Endometrial microvascular endothelial cells (primary cell): ENCODE results near the gene ENTHD1. TPM values are rescaled to one million over a fixed set of nuclear protein-coding genes. Genes with fewer than 3 reads are reported as not detected.

Source experiments
- in situ Hi-C: cut with HindIII; loops from 2 replicates; pipeline ENCODE4 v1.10.0; 2017; ENCODE audit warnings: low sequenced_read_pairs, low pct_unique_long_range_greater_than_20kb; ENCODE audit errors: inconsistent ontology term
- total RNA-seq: library from RNA; depleted of rRNA; stranded (reverse); fragments of >200 nt; gene quantifications from one replicate; pipeline ENCODE4 v1.2.3, GENCODE V29; 2015; ENCODE audit errors: inconsistent ontology term

Gene ENTHD1
- total RNA-seq, 1 donor from 2014 or later = not detected

- in situ Hi-C loops = no loop called here
Measured at GRCh38 chr22:39710380-39711150, 183.0 kb downstream of the ENTHD1 start.

DNA sequence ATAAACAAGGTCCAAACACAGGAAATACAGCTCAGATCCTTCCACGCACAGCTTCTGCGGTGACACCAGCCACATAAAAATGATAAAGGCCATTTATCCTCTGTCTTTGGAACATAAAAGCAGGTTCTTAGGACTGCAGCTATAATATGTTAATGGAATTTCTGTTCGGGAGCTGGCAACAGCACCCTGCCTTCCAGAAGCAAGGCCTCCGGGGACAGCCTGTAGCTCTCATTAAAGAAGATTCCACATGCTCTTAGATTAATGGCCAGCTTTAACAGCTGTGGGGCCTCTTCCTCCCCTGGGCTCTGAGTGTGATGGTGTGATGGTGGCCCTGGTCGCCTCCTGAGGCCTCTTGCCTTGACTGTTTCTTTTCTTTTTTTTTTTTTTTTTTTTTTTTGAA, 185.7 kb downstream of the ENTHD1 start:
- in situ Hi-C loops = no loop called here

- in situ Hi-C loops = no loop called here
Measured at GRCh38 chr22:39707351-39707750, 186.2 kb downstream of the ENTHD1 start.

DNA sequence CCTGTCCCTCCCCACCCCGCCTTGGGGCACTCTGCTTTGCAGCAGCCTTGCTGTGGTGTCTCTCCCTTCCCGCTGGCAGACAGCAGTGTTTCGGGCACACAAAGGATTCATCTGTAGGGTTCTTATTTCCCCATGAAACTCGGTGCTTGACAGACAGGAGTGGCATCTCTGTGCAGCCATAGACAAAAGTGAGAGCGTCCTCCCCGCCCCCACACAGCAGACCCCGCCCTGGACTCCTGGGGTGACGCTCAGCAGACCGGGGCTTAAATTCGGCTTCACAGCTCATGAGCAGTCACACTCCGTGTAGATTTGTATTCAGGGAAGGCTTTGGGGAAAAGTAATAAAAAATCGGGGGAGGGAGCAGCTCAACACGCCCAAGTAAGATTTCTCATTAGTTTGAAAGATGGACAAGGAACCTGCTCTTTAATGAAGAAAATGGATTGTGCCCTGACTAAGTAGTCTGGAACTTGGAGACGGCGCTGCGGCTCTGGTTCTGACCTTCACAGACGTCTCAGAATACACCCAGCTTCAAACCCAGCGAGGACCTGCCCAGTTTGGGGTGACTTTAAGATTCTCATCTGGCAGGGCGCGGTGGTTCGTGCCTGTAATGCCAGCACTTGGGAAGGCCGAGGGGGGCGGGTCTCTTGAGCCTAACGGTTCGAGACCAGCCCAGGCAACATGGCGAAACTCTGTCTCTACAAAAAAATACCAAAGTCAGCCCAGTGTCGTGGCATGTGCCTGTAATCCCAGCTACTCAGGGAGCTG, 187.0 kb downstream of the ENTHD1 start:
- in situ Hi-C loops = no loop called here

DNA sequence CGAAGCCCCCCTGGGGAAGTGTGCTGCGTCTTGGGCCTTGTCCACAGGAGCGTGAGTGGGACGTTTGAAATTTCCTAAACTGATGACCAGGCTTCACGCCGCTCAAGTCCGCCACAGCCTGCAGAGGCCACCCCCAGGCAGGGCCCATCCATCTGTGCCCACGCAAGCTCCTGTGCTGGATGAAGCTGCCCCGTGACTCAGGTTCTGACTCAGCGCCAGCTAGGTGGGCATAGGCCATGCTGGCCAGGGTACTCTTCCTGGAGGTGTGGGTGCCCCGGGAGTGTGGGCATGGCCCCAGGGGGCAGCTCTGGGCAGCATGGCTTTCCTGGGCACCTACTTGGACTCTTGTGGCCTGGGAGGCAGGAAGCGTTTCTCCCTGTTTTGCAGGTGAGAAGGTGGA, 188.2 kb downstream of the ENTHD1 start:
- in situ Hi-C loops = no loop called here

GRCh38 chr22:39703928-39704639, 189.5 kb downstream of the ENTHD1 start:
- in situ Hi-C loops = no loop called here

GRCh38 chr22:39703091-39703490, 190.5 kb downstream of the ENTHD1 start:
- in situ Hi-C loops = no loop called here

- in situ Hi-C loops = no loop called here
Measured at GRCh38 chr22:39700565-39700964, 193.0 kb downstream of the ENTHD1 start.

DNA sequence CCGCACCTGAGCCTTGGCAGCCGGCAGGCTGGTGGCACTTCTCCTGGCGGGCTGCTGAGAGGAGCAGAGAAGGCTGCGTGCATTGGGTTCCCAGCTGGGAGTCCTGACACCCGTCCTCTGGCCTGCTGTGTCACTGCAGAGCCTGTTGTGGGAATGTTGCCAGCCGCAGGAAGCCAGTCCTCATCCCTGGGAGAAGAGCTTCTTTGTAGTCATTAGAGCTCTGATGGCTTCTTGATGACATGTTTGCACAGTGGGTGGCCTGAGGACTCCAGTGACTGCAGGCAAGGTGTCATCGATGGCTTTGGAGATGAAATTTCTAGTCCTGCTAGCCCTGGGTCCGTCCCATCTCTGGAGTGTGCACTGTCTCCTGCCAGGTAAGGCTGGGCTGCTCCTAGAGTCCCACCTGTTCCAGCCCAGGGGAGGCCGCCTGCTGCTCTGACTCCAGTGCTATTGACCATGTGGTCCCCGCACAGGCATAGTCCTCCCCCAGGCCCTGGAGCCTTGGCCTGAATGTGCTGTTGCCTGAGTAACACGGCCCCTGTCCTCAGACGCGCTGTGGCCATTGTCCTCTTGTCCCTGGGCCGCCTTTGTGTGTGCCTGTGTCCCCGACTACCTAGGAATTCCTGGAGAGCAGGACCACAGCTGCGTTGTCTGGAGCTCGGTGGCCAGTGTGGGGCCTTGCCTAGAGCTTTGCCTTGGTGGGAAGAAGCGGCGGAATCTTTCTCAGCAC, 193.8 kb downstream of the ENTHD1 start:
- in situ Hi-C loops = no loop called here

DNA sequence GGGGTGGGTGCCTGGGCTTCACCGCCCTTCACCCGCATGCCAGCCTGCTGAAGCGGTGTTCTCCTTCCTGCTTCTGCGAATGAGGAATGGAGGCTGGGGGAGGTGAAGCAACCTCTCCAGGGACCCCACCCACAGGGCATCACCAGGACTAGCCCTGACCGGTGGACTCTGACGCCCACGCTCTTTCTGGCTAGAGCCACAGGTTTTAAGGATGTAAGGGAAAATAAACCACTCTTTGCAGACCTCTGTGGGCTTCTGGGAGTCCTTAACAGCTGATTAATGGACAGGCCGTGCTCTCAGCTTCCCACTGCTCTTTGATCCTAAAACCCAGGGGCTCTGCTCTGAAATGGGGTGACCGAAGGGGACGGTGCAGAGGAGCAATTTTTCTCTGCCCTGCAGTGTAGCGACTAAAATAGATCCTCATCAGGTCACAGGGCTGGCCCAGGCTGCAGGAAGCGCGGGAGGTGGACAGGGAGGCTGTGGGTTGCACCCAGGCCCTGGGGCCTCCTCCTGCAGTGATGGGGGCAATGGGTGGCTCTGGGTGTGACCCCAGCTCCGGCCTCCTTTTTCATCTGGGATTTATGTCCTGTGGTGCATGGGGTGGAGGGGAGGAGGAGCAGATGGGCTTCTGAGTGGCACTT, 195.7 kb downstream of the ENTHD1 start:
- in situ Hi-C loops = no loop called here

DNA sequence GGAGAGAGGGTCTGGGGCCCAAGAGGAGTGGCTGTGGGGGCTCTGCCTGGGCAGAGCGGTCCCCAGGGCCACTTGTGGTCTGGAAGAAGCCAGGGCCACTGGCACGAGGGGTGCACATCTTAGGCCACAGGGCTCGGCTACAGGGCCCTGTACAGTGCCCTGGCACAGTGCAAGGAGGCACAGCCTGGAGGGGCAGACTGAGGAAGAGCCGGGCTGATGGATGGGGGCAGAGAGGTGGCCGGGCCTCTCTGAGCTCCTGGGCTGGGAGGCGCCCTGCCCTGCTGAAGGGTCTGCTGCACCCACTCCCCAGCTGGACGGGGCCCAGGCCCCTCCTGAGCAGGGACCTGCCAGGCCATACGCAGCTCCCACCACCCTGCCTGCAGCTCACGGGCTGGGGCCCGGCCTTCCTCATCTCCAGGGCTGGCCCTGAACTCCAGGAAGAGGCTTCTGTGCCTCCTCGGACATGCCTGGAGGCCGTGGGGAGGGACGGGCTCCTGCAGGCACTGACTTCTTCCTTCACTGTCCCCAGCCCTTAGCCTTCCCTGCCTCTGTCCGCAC, 199.5 kb downstream of the ENTHD1 start:
- in situ Hi-C loops = no loop called here

Other genes with a start within 250 kb of the ENTHD1 start
- 1.2 TPM for gene GRAP2, start 7.3 kb upstream of the ENTHD1 start, total RNA-seq
- gene TMA7B, start 66.6 kb upstream of the ENTHD1 start, total RNA-seq = not detected
- gene FAM83F, start 101.2 kb upstream of the ENTHD1 start, total RNA-seq = not detected